ENCODE measurements around the gene PDIA6. TPM values are rescaled to one million over a fixed set of nuclear protein-coding genes. Genes with fewer than 3 reads are reported as not detected.
A peak's percentile ranks its signal among the peaks of the same experiment; 100 is the strongest.
"Not testable (repeated sequence)": the region's sequence is repeated elsewhere in the genome, so short reads cannot be mapped to it uniquely, and the experiment has no call there.

PDIA6 gene
- total and polyA plus RNA-seq, 2 experiments from 2014 or later = 214 to 548 TPM

- DNase-seq (ENCODE audit: low read depth in 1 of 2, low spot score in 1 of 2) = peak in 1 of 2 donors; percentile 18
- no peak overlapping the region for H3K27ac ChIP-seq
- H3K4me1 ChIP-seq (ENCODE audit: low read depth) = no peaks in the 10 kb centered on the region
- no peaks in the 10 kb centered on the region for H3K27me3 ChIP-seq
- no peak for TF ChIP-seq CTCF (IDR thresholded peaks at IDR 0.05; ENCODE audit: low read depth, low read length)
- H3K9me3 ChIP-seq (ENCODE audit: low read depth) = no peaks in the 10 kb centered on the region
- no peak overlapping the region for H3K4me3 ChIP-seq
- no peaks in the 10 kb centered on the region for H3K36me3 ChIP-seq
Measured at GRCh38 chr2:10820562-10820961, 8.0 kb upstream of the PDIA6 start.

GRCh38 chr2:10819714-10820314 lies 7.2 kb upstream of the PDIA6 start:
- Histone ChIP-seq H3K27me3 (no peaks in the 10 kb centered on the region), H3K4me1 (ENCODE audit: low read depth) (no peaks in the 10 kb centered on the region), H3K27ac (no peak overlapping the region), H3K9me3 (ENCODE audit: low read depth) (no peaks in the 10 kb centered on the region), H3K36me3 (no peaks in the 10 kb centered on the region), H3K4me3 (no peak overlapping the region)
- DNase-seq (ENCODE audit: low read depth in 1 of 2, low spot score in 1 of 2) = no peak
- no peak for TF ChIP-seq CTCF (IDR thresholded peaks at IDR 0.05; ENCODE audit: low read depth, low read length)

- Histone ChIP-seq H3K4me1 (ENCODE audit: low read depth) (no peaks in the 10 kb centered on the region), H3K9me3 (ENCODE audit: low read depth) (no peaks in the 10 kb centered on the region), H3K4me3 (no peak overlapping the region), H3K36me3 (no peaks in the 10 kb centered on the region), H3K27ac (no peak overlapping the region), H3K27me3 (no peaks in the 10 kb centered on the region)
- no peak for TF ChIP-seq CTCF (IDR thresholded peaks at IDR 0.05; ENCODE audit: low read depth, low read length)
- DNase-seq (ENCODE audit: low read depth in 1 of 2, low spot score in 1 of 2) = no peak
Measured at GRCh38 chr2:10818984-10819383, 6.4 kb upstream of the PDIA6 start.

GRCh38 chr2:10818305-10818704 lies 5.7 kb upstream of the PDIA6 start:
- H3K27ac ChIP-seq; H3K9me3 ChIP-seq (ENCODE audit: low read depth); H3K36me3 ChIP-seq; H3K4me3 ChIP-seq; H3K4me1 ChIP-seq (ENCODE audit: low read depth); H3K27me3 ChIP-seq; DNase-seq (ENCODE audit: low read depth in 1 of 2, low spot score in 1 of 2): not testable (repeated sequence)

- no peaks in the 10 kb centered on the region for H3K27me3 ChIP-seq
- no peaks in the 10 kb centered on the region for H3K36me3 ChIP-seq
- H3K9me3 ChIP-seq (ENCODE audit: low read depth) = no peaks in the 10 kb centered on the region
- H3K4me3 ChIP-seq = no peak overlapping the region
- no peak for TF ChIP-seq CTCF (IDR thresholded peaks at IDR 0.05; ENCODE audit: low read depth, low read length)
- H3K27ac ChIP-seq = no peak overlapping the region
- no peaks in the 10 kb centered on the region for H3K4me1 ChIP-seq (ENCODE audit: low read depth)
- DNase-seq (ENCODE audit: low read depth in 1 of 2, low spot score in 1 of 2) = peak in 1 of 2 donors; percentile 55
Measured at GRCh38 chr2:10817413-10817812, 4.8 kb upstream of the PDIA6 start.

GRCh38 chr2:10814571-10815331 lies 2.2 kb upstream of the PDIA6 start:
- Histone ChIP-seq H3K4me3 (no peak overlapping the region), H3K9me3 (ENCODE audit: low read depth) (no peaks in the 10 kb centered on the region), H3K27me3 (no peaks in the 10 kb centered on the region), H3K36me3 (no peaks in the 10 kb centered on the region), H3K27ac (no peak overlapping the region), H3K4me1 (ENCODE audit: low read depth) (peaks cover 14% of the 10 kb centered on the region)
- DNase-seq (ENCODE audit: low read depth in 1 of 2, low spot score in 1 of 2) = no peak
- peak; percentile 9 for TF ChIP-seq CTCF (IDR thresholded peaks at IDR 0.05; ENCODE audit: low read depth, low read length)
